ENCODE measurements around the gene PTPN20.

DNA sequence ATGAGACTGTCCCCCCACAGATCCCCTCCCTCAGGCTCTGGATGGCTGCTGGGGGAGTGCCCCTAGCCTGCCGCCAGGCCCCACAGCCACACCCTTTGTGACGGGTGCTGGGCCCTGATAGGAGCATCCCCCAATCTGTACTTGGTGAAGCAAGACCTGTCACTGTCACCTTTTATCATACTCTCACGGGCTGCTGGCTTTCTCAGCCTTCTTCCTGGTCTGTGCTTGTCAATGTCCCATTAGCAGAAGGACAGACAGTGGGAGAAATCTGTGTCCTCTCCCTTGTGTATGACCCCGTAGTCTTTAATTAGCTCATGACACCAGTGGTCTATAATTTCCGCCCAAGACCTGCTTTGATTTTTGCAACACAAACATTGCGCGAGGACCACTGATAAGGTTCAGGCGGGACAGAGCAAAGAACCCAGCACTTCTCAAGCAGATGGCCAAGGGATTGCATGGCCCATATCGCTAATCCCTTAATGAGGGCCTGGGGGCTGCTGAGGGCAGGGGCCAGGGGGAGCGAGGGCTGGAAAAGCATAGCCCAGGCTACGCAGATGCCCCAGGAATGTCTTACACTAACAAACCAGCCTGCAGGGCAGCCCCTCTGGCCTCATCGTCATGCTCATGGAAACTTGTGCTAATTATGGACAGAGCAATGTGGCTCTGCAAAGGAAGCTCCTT, 127.8 kb downstream of the PTPN20 start:
- TF ChIP-seq, protein P1, sequence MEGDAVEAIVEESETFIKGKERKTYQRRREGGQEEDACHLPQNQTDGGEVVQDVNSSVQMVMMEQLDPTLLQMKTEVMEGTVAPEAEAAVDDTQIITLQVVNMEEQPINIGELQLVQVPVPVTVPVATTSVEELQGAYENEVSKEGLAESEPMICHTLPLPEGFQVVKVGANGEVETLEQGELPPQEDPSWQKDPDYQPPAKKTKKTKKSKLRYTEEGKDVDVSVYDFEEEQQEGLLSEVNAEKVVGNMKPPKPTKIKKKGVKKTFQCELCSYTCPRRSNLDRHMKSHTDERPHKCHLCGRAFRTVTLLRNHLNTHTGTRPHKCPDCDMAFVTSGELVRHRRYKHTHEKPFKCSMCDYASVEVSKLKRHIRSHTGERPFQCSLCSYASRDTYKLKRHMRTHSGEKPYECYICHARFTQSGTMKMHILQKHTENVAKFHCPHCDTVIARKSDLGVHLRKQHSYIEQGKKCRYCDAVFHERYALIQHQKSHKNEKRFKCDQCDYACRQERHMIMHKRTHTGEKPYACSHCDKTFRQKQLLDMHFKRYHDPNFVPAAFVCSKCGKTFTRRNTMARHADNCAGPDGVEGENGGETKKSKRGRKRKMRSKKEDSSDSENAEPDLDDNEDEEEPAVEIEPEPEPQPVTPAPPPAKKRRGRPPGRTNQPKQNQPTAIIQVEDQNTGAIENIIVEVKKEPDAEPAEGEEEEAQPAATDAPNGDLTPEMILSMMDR (IDR thresholded peaks at IDR 0.05): no peak
- TF ChIP-seq RORB (CRISPR knock-in tag; IDR thresholded peaks at IDR 0.05) (no peak), KAT7 (CRISPR knock-in tag; IDR thresholded peaks at IDR 0.05; ENCODE audit: borderline replicate concordance) (no peak), MAX (CRISPR knock-in tag; IDR thresholded peaks at IDR 0.05) (no peak)

All from WTC11 (cell line).